ENCODE measurements around the gene HINT1.

The HINT1 gene

DNA sequence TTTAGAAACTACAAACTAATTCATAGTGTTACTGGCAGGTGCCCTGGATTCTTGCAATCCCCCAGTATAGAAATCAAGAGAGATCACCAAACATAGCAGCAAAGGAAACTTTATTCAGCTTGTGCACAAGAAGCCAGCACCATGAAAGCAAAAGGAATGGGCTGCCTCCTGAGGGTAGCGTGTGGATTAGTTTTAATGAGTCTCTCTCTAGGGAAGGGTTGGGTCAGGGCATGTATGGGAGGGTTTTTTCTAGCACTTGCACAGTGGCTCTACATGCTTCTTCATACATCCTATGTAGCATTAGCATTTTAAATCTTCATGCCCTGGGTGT lies 44.1 kb upstream of the HINT1 start:
- TF ChIP-seq CTCF (conservative IDR thresholded peaks at IDR 0.05; ENCODE audit: low read depth) = no peak
- DNase-seq (ENCODE audit: low spot score) = no peak
- CTCF ChIA-PET = no interaction called here
- POLR2A ChIA-PET (ENCODE audit: low non-redundant PET) = no interaction called here
- H3K27ac ChIP-seq = no peak overlapping the region

DNA sequence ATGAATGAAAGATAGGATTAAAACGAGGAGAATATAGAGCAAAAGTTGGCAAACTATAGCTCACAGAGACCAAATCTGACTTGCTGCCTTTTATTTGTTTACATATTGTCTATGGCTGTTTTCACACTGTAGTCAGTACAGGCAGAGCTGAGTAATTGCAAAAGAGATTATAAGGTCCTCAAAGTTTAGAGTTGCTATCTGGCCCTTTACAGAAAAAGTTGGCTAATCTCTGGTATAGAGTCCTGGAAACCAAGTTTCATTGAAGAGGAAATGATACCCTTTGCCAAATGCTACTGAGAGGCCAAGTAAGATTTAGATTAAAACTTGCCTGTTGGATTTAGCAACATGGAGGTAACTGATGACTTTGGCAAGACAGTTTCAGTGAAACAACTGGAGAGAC lies 41.7 kb upstream of the HINT1 start:
- CTCF ChIA-PET = no interaction called here
- H3K27ac ChIP-seq = no peak overlapping the region
- TF ChIP-seq CTCF (conservative IDR thresholded peaks at IDR 0.05; ENCODE audit: low read depth) = no peak
- no peak for DNase-seq (ENCODE audit: low spot score)
- POLR2A ChIA-PET (ENCODE audit: low non-redundant PET) = interaction anchor here (0.5 kb wide), 1 partner anchor 44 kb away, joined by 5 read pairs; no protein-coding TSS in a partner anchor

- ChIA-PET CTCF (no interaction called here), POLR2A (ENCODE audit: low non-redundant PET) (interaction anchor here (0.5 kb wide), 1 partner anchor 43 kb away, joined by 5 read pairs; no protein-coding TSS in a partner anchor)
- no peak for DNase-seq (ENCODE audit: low spot score)
- no peak for TF ChIP-seq CTCF (conservative IDR thresholded peaks at IDR 0.05; ENCODE audit: low read depth)
- no peak overlapping the region for H3K27ac ChIP-seq
Observed at GRCh38 chr5:131206061-131206460, 41.0 kb upstream of the HINT1 start.

- CTCF ChIA-PET = interaction anchor here (0.7 kb wide), 1 partner anchor 48 kb away, joined by 4 read pairs; no protein-coding TSS in a partner anchor
- DNase-seq (ENCODE audit: low spot score) = no peak
- POLR2A ChIA-PET (ENCODE audit: low non-redundant PET) = no interaction called here
- H3K27ac ChIP-seq = no peak overlapping the region
- no peak for TF ChIP-seq CTCF (conservative IDR thresholded peaks at IDR 0.05; ENCODE audit: low read depth)
Observed at GRCh38 chr5:131204964-131205363, 39.9 kb upstream of the HINT1 start.

GRCh38 chr5:131200560-131200959 lies 35.5 kb upstream of the HINT1 start:
- DNase-seq (ENCODE audit: low spot score) = no peak
- ChIA-PET POLR2A (ENCODE audit: low non-redundant PET) (no interaction called here), CTCF (interaction anchor here (0.6 to 0.7 kb wide), 2 partner anchors 176 to 1001 kb away, joined by 4 to 6 read pairs; no protein-coding TSS in a partner anchor)
- no peak for TF ChIP-seq CTCF (conservative IDR thresholded peaks at IDR 0.05; ENCODE audit: low read depth)
- H3K27ac ChIP-seq = no peak overlapping the region

- CTCF ChIA-PET = interaction anchor here (0.6 kb wide), 5 partner anchors 12 to 441 kb away, joined by 3 to 7 read pairs (median 5); no protein-coding TSS in a partner anchor
- no peak overlapping the region for H3K27ac ChIP-seq
Observed at GRCh38 chr5:131198625-131199024, 33.6 kb upstream of the HINT1 start.

More at GRCh38 chr5:131198625-131199024, 33.6 kb upstream of the HINT1 start:
- POLR2A ChIA-PET (ENCODE audit: low non-redundant PET) = interaction anchor here (0.6 kb wide), 1 partner anchor 876 kb away, joined by 3 read pairs; no protein-coding TSS in a partner anchor
- TF ChIP-seq CTCF (conservative IDR thresholded peaks at IDR 0.05; ENCODE audit: low read depth) = no peak
- no peak for DNase-seq (ENCODE audit: low spot score)

All from RWPE1 (cell line).